ENCODE data around the gene ASIC2.

- no peak for TF ChIP-seq CTCF (IDR thresholded peaks at IDR 0.05; ENCODE audit: low read depth, low read length, poor library complexity, severe bottlenecking)
- TF ChIP-seq EZH2phosphoT487 (IDR thresholded peaks at IDR 0.05; ENCODE audit: borderline replicate concordance, low read length), result no peak
Observed at GRCh38 chr17:33154869-33155455, 138.1 kb downstream of the ASIC2 start.
